PC-9 (cell line): ENCODE measurements around the gene NQO2. TPM values are rescaled to one million over a fixed set of nuclear protein-coding genes. Genes with fewer than 3 reads are reported as not detected.
"Not testable (repeated sequence)": the region's sequence is repeated elsewhere in the genome, so short reads cannot be mapped to it uniquely, and the experiment has no call there.

Experiments
- BruUV-seq: library from RNA; stranded (reverse); fragments of 400-500 nt; replicated peaks from 2 replicates; lab custom pipeline; 2021; lab: Mats Ljungman, UMichigan
- CTCF ChIA-PET: fragments of 300-600 bp; sonication (Branson Sonifier 250); formaldehyde crosslinking; loops from one replicate; lab custom pipeline; 2022; ENCODE audit warnings: antibody characterized with exemption; lab: Charles Lee
- POLR2A ChIA-PET: fragments of 300-600 bp; sonication (Branson Sonifier 250); formaldehyde crosslinking; loops from one replicate; lab custom pipeline; 2022; ENCODE audit warnings: antibody characterized with exemption; ENCODE audit not compliant: unreplicated experiment; lab: Charles Lee
- DNase-seq, 2 experiments: peaks; one replicate each; pipeline versions ENCODE4 v3.0.0 to v3.0.0-alpha.2; 2015 to 2022; ENCODE audit warnings: mixed read lengths in 1 of 2
- H2AFZ ChIP-seq: fragments of 200-600 bp; sonication (generic); 2 replicates; pipeline ENCODE4 v1.8.1; 2017; ENCODE audit warnings: antibody characterized with exemption
- H3F3A ChIP-seq: fragments of 200-600 bp; sonication (generic); 2 replicates; pipeline ENCODE4 v1.8.1; 2017; ENCODE audit warnings: antibody characterized with exemption, mild to moderate bottlenecking, low read depth; ENCODE audit not compliant: insufficient read depth
- H3K27ac ChIP-seq: fragments of 200-600 bp; sonication (generic); 2 replicates; pipeline ENCODE4 v1.6.1; 2016; ENCODE audit warnings: mixed run types
- H3K27me3 ChIP-seq: fragments of 200-600 bp; sonication (generic); 2 replicates; pipeline ENCODE4 v1.6.1; 2016; ENCODE audit warnings: low read depth, mixed run types; ENCODE audit not compliant: insufficient read depth
- H3K36me3 ChIP-seq: fragments of 200-600 bp; sonication (generic); 2 replicates; pipeline ENCODE4 v1.6.1; 2016; ENCODE audit warnings: low read depth, mixed run types
- H3K4me1 ChIP-seq: fragments of 200-600 bp; sonication (generic); replicated peaks from 2 replicates; pipeline ENCODE4 v1.6.1; 2016; ENCODE audit warnings: mixed run types; ENCODE audit not compliant: insufficient read depth
- H3K4me2 ChIP-seq: fragments of 200-600 bp; sonication (generic); 2 replicates; pipeline ENCODE4 v1.6.1; 2017; ENCODE audit warnings: mixed run types
- H3K4me3 ChIP-seq: fragments of 200-600 bp; sonication (generic); 2 replicates; pipeline ENCODE4 v1.6.1; 2016; ENCODE audit warnings: mixed run types
- H3K79me2 ChIP-seq: fragments of 200-600 bp; sonication (generic); 2 replicates; pipeline ENCODE4 v1.6.1; 2017; ENCODE audit warnings: low read depth, mixed run types
- H3K9me2 ChIP-seq: fragments of 200-600 bp; sonication (generic); 2 replicates; pipeline ENCODE4 v1.8.1; 2017; ENCODE audit warnings: mild to moderate bottlenecking; ENCODE audit not compliant: insufficient read depth
- H3K9me3 ChIP-seq: fragments of 200-600 bp; sonication (generic); 2 replicates; pipeline ENCODE4 v1.8.1; 2016; ENCODE audit warnings: low read depth; ENCODE audit not compliant: insufficient read depth
- H4K20me1 ChIP-seq: fragments of 200-600 bp; sonication (generic); 2 replicates; pipeline ENCODE4 v1.8.1; 2017; ENCODE audit not compliant: insufficient read depth
- EZH2 ChIP-seq: fragments of 200-600 bp; sonication (generic); IDR thresholded peaks from 2 replicates; pipeline ENCODE4 v1.8.0; 2017; ENCODE audit warnings: antibody characterized with exemption, low read depth
- intact Hi-C: fragments of 100-400 bp; cut with micrococcal nuclease; formaldehyde crosslinking; loops from one replicate; pipeline ENCODE4 v1.10.0; 2022; ENCODE audit not compliant: unreplicated experiment
- total RNA-seq: library from RNA; stranded (reverse); gene quantifications from 2 replicates; pipeline ENCODE4 v1.2.3, GENCODE V29; 2021
- TF ChIP-seq, protein P1 (sequence below): fragments of 200-600 bp; sonication (generic); conservative IDR thresholded peaks from 2 replicates; pipeline ENCODE4 v1.6.1; 2017; ENCODE audit warnings: mixed run types, antibody characterized with exemption, mild to moderate bottlenecking, moderate library complexity

The NQO2 gene
- total RNA-seq, 1 experiment from 2014 or later: 82.9 TPM

DNA sequence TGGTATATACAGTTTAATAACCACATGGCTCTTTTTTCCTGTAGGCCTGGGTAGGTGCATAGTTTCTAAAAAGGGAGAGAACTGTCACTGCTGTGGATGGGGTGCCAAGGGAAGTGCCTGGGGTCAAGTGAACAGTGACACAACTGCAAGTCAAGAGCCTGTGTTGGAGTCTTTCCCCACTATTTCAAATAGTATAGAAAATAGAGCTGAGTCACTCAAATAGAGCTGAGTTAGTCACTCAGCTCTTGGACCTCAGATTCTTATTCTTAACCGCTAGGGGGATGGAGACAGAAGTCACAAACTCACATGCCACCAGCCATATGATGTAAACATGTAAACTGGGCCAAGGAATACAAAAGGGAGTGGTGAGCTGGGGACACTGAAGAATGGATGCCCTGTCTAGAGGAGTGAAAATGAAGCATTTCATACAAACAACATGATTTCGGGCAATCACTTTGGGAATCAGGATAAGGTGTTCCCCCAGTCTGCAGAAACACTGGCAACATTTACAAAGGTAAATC, 2.1 kb downstream of the NQO2 start:
- peak in 1 of 2 experiments; percentile 71 for DNase-seq
- BruUV-seq: no TSS peak
- Histone ChIP-seq H3K27ac (peak overlapping the region; percentile 44; the same call in 1 of the 2 replicates), H3K9me2 (no peaks in the 10 kb centered on the region), H2AFZ (no peak overlapping the region), H3K27me3 (no peaks in the 10 kb centered on the region), H3K4me2 (no peak overlapping the region), H3F3A (no peaks in the 10 kb centered on the region), H3K9me3 (no peaks in the 10 kb centered on the region), H4K20me1 (no peaks in the 10 kb centered on the region), H3K79me2 (peaks cover 5% of the 10 kb centered on the region; the same call in 1 of the 2 replicates), H3K4me1 (peaks cover 16% of the 10 kb centered on the region), H3K4me3 (no peak overlapping the region), H3K36me3 (no peaks in the 10 kb centered on the region)
- POLR2A ChIA-PET: interaction anchor here (0.6 to 0.7 kb wide), 2 partner anchors 995 to 1136 kb away, joined by 5 to 7 read pairs; no protein-coding TSS in a partner anchor
- TF ChIP-seq, protein P1, sequence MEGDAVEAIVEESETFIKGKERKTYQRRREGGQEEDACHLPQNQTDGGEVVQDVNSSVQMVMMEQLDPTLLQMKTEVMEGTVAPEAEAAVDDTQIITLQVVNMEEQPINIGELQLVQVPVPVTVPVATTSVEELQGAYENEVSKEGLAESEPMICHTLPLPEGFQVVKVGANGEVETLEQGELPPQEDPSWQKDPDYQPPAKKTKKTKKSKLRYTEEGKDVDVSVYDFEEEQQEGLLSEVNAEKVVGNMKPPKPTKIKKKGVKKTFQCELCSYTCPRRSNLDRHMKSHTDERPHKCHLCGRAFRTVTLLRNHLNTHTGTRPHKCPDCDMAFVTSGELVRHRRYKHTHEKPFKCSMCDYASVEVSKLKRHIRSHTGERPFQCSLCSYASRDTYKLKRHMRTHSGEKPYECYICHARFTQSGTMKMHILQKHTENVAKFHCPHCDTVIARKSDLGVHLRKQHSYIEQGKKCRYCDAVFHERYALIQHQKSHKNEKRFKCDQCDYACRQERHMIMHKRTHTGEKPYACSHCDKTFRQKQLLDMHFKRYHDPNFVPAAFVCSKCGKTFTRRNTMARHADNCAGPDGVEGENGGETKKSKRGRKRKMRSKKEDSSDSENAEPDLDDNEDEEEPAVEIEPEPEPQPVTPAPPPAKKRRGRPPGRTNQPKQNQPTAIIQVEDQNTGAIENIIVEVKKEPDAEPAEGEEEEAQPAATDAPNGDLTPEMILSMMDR: peak; percentile 67
- TF ChIP-seq EZH2: no peak
- CTCF ChIA-PET: interaction anchor here (0.7 to 2.0 kb wide), 7 partner anchors 12 to 211 kb away, joined by 3 to 11 read pairs (median 6); no protein-coding TSS in a partner anchor
- intact Hi-C loops: loop anchor here (1.0 kb wide), 1 partner anchor 21 kb away; no protein-coding TSS in a partner anchor

DNA sequence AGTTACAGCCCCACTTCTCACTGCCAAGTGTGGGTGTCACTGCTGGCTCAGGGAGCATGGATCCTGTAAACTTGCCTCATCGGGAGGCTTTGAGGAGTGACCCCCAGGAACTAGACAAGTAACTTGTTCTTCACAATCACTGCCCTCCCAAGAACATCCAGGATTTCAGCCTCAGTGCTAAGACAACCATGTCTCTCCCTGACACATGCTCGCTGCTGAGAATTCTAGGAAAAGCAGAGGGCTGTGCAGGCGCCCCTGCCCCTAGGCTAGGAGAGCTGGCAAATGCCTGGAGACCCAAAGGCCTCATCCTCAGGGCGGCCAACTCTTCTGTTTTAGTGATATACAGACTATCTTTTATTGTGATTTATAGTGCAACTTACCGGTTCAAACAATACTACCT, 3.5 kb downstream of the NQO2 start:
- H3K79me2 ChIP-seq, DNase-seq, H3K9me3 ChIP-seq, BruUV-seq, intact Hi-C loops, H4K20me1 ChIP-seq, H3K4me3 ChIP-seq, H2AFZ ChIP-seq, H3K9me2 ChIP-seq, POLR2A ChIA-PET, H3K4me2 ChIP-seq, H3K27ac ChIP-seq, H3F3A ChIP-seq, H3K27me3 ChIP-seq, H3K36me3 ChIP-seq: not testable (repeated sequence)
- H3K4me1 ChIP-seq: peaks cover 16% of the 10 kb centered on the region
- CTCF ChIA-PET: interaction anchor here (0.7 kb wide), 1 partner anchor 409 kb away, joined by 3 read pairs; no protein-coding TSS in a partner anchor

DNA sequence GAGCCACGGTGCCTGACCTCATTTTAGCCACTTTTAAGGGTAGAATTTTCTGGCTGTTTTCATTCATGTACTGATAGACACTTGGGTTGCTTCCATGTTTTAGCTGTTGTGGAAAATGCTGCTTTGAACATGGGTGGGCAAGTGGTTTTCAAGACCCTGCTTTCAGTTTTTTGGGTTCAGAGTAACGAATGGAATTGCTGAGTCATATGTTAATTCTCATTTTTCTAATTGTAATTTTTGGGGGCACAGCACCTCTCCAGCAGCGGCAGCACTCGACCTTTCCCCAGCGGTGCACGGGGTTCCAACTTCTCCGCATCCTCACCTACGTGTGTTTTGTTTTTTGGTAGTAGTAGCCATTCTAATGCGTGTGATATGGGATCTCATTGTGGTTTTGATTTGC, 5.4 kb downstream of the NQO2 start:
- H3F3A ChIP-seq: no peaks in the 10 kb centered on the region
- no peak for DNase-seq
- TF ChIP-seq EZH2: no peak
- TF ChIP-seq, protein P1: no peak
- no peaks in the 10 kb centered on the region for H3K27me3 ChIP-seq
- H3K9me3 ChIP-seq: no peaks in the 10 kb centered on the region
- no peak overlapping the region for H3K4me3 ChIP-seq
- peaks cover 5% of the 10 kb centered on the region; the same call in 1 of the 2 replicates for H3K79me2 ChIP-seq
- CTCF ChIA-PET: no interaction called here
- H3K4me2 ChIP-seq: no peak overlapping the region
- no TSS peak for BruUV-seq
- H3K4me1 ChIP-seq: 0 out of 2 replicates have a peak, but pooled peaks cover 8% of the 10 kb centered on the region
- H4K20me1 ChIP-seq: no peaks in the 10 kb centered on the region
- no peak overlapping the region for H2AFZ ChIP-seq
- POLR2A ChIA-PET: no interaction called here
- intact Hi-C loops: no loop called here
- no peaks in the 10 kb centered on the region for H3K36me3 ChIP-seq
- no peak overlapping the region for H3K27ac ChIP-seq
- no peaks in the 10 kb centered on the region for H3K9me2 ChIP-seq
